Brain microvascular endothelial cell (primary cell): Measurements from ENCODE around the gene RPL19.

Experiments used
- DNase-seq: peaks from one replicate; pipeline ENCODE4 v3.0.0-alpha.2; 2020
- H3K27ac ChIP-seq: fragments of 250-450 bp; sonication (Bioruptor Pico); 2 replicates; pipeline ENCODE4 v1.5.1; 2020; ENCODE audit warnings: mild to moderate bottlenecking, moderate library complexity
- H3K27me3 ChIP-seq: fragments of 250-450 bp; sonication (Bioruptor Pico); replicated peaks from 2 replicates; pipeline ENCODE4 v1.5.1; 2020; ENCODE audit warnings: mild to moderate bottlenecking
- H3K36me3 ChIP-seq: fragments of 250-450 bp; sonication (Bioruptor Pico); replicated peaks from 2 replicates; pipeline ENCODE4 v1.5.1; 2020; ENCODE audit warnings: mild to moderate bottlenecking
- H3K4me3 ChIP-seq: 2 replicates; pipeline ENCODE4 v1.5.1; 2011; ENCODE audit warnings: low read depth, mild to moderate bottlenecking, control low read depth, low read length, moderate library complexity
- CTCF ChIP-seq: IDR thresholded peaks from 2 replicates; pipeline ENCODE4 v1.5.1; 2011; ENCODE audit warnings: low read depth, mild to moderate bottlenecking, moderate library complexity, low read length, control low read depth, inconsistent platforms; ENCODE audit errors: missing control alignments
- in situ Hi-C: cut with HindIII; loops from 2 replicates; pipeline ENCODE4 v1.10.0; 2017; ENCODE audit warnings: low sequenced_read_pairs, low pct_ligation_motif_present

The RPL19 gene

GRCh38 chr17:39193346-39193745 is 6.7 kb upstream of the RPL19 start:
- Histone ChIP-seq H3K36me3 (peaks cover 30% of the 10 kb centered on the region), H3K27me3 (no peaks in the 10 kb centered on the region), H3K27ac (no peak overlapping the region), H3K4me3 (no peak overlapping the region)
- in situ Hi-C loops = no loop called here
- DNase-seq = no peak
- TF ChIP-seq CTCF = no peak

- Histone ChIP-seq H3K4me3 (no peak overlapping the region), H3K36me3 (peaks cover 26% of the 10 kb centered on the region), H3K27me3 (no peaks in the 10 kb centered on the region), H3K27ac (no peak overlapping the region)
- in situ Hi-C loops = no loop called here
- peak; percentile 77 for TF ChIP-seq CTCF
- peak; percentile 69 for DNase-seq
Measured at GRCh38 chr17:39194089-39194984, 5.7 kb upstream of the RPL19 start.

GRCh38 chr17:39194985-39195524 is 5.0 kb upstream of the RPL19 start:
- in situ Hi-C loops = no loop called here
- Histone ChIP-seq H3K27me3 (no peaks in the 10 kb centered on the region), H3K36me3 (peaks cover 26% of the 10 kb centered on the region), H3K27ac (no peak overlapping the region), H3K4me3 (no peak overlapping the region)
- TF ChIP-seq CTCF = no peak
- DNase-seq = no peak

GRCh38 chr17:39195568-39196160 is 4.4 kb upstream of the RPL19 start:
- DNase-seq = no peak
- in situ Hi-C loops = no loop called here
- no peak overlapping the region for H3K27ac ChIP-seq
- H3K4me3 ChIP-seq = peak overlapping the region; percentile 79
- H3K36me3 ChIP-seq = peaks cover 23% of the 10 kb centered on the region
- no peaks in the 10 kb centered on the region for H3K27me3 ChIP-seq
- TF ChIP-seq CTCF = no peak

GRCh38 chr17:39196241-39196807 is 3.8 kb upstream of the RPL19 start:
- H3K27me3 ChIP-seq = no peaks in the 10 kb centered on the region
- no peak overlapping the region for H3K27ac ChIP-seq
- in situ Hi-C loops = no loop called here
- peaks cover 24% of the 10 kb centered on the region for H3K36me3 ChIP-seq
- TF ChIP-seq CTCF = no peak
- DNase-seq = no peak
- peak overlapping the region; percentile 79 for H3K4me3 ChIP-seq
